NCI-H2196 treated with DMSO at 0.1 percent for 48 hours (cell line): ENCODE data around the gene OR2C3.
"Not testable (repeated sequence)": the region's sequence is repeated elsewhere in the genome, so short reads cannot be mapped to it uniquely, and the experiment has no call there.

Experiments used
- DNase-seq: peaks from one replicate; lab custom pipeline; 2025; ENCODE audit not compliant: unreplicated experiment; lab: John Stamatoyannopoulos, UW

The OR2C3 gene

DNA sequence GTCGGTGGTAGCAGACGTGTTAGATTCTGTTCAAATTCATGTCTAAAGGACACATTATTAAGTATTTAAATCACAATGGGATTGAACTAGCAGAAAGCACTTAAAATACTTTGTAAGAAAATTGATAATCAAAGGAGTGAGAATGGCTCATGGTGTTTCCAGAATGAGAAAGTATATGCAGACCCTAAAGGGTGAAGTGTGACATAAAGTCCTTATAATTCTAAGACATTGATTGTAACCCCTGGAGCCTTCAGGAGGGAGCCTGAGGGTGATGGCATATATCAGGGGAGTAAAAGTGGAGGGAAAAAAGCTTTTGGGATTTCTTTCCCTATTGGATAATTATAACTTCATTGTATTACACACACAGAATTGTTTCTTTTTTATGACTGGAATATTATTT lies at the start of gene OR2C3:
Gene OR2C3, minus strand, starts transcription at position 101 of the 400 bp plus-strand sequence. CDS start 3,929 bp downstream, outside the sequence.
- DNase-seq = no peak

DNA sequence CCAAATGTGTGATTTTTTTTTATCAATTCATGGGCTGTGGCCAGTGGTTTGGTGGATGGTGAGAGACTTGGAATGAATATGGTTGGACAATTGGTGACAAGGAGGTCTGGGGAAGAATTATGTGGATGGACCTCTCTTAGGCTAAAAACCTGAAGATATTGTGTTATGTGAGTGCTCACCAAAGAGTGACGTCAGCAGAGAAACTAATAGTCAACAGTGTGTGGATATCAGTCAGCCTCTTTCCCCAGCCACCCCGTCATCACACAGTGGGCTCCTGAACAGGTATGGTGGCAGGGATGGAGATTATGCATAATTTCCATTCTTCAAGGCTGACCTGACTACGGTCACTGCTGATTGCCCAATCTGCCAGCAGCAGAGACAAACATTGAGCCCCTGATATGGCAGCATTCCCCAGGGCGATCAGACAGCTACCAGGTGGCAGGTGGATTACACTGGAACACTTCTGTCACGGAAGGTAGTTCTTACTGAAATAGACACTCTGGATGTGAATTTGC lies 42.8 kb upstream of the OR2C3 start:
- no peak for DNase-seq

DNA sequence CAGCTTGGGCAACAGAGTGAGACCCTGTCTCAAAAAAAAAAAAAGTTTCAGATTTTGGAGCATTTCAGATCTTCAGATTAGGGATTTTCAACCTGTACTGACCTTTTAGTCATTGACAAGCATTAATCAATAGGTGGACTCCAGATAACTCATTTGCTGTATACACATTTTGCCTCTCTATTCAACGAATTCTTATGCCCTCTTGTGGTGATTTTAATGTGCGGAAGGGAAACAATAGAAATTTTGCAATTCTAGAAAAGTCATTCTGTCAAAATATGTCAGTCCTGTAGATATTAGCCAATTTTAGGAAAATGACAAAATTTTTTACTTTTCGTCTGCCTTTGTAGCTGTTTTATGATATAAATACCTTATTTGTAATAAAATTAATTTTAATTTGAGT lies 40.3 kb upstream of the OR2C3 start:
- no peak for DNase-seq

DNA sequence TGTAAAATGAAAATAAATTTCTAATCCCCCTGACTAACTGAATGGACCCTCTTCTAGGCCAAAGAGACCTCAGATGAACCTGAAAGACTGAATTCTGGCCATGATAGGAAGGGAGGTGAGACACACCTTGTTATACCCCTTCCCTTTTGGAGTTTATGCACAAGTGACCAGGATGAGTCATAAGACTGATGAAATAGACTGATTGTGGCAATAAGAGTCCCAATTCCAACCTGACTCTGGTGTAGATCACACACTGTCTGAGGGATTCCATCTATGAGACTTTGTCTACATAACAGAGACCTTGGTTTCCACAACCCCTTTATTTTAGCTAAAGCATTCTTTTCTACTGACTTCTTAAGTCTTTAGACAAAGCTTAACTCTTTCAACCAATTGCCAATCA lies 38.4 kb upstream of the OR2C3 start:
- no peak for DNase-seq

DNA sequence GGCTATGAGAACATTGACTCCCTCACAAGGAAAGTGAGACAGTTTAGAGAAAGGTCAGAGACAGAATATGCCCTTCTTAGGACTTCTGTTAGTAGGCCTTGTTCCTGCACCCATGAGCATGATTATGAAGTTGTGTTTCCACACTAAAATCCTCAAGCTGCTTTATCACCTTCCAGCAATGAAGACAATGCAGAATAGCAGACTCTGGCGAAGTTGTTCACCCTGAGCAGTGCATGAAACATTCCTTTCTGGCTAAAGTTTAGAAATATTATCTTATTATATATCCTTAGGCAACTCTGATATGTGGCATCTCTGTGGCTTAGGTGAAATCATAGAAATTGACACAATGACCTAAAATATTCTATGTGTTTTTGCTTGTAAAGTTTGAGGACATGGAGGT lies 38.0 kb upstream of the OR2C3 start:
- DNase-seq = no peak

DNA sequence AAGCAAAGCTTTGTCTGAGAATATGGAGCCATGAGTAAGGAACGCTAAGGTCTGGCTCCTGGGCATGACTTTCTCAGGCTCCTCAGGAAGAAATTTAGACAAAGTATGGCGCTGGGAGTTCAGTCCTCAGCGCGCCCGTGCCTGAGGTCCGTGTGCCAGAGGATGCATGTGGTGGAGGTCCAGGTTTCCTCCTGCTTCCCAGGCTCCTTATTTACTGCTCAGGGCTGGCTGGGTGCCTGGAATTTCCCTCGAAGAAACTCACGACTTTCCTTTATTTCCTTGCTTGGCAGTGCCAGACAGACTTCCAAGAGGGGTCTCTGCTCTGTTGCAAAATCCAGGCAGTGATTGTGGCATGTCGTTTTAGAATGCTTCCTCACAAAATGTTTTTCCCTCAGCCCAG lies 26.0 kb upstream of the OR2C3 start:
- no peak for DNase-seq

DNA sequence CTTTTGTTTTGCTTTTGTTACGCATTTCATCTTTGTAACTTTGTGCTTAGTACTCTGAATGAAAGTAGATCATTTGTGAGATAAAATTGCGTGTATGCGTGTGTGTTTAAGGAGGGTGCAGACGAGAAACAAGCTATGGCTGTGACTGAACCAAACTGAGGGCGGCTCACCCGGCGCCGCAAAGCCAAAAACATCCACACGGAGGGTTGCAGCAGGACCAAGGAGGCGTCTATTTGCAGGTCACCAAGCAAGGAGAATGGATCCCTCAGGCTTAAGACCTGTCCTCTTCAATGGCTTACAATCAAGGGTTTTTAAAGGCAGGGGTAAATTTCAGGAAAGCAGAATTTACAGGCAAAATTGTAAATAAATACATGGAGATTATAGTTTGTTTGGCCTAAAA lies 25.5 kb upstream of the OR2C3 start:
- no peak for DNase-seq

DNA sequence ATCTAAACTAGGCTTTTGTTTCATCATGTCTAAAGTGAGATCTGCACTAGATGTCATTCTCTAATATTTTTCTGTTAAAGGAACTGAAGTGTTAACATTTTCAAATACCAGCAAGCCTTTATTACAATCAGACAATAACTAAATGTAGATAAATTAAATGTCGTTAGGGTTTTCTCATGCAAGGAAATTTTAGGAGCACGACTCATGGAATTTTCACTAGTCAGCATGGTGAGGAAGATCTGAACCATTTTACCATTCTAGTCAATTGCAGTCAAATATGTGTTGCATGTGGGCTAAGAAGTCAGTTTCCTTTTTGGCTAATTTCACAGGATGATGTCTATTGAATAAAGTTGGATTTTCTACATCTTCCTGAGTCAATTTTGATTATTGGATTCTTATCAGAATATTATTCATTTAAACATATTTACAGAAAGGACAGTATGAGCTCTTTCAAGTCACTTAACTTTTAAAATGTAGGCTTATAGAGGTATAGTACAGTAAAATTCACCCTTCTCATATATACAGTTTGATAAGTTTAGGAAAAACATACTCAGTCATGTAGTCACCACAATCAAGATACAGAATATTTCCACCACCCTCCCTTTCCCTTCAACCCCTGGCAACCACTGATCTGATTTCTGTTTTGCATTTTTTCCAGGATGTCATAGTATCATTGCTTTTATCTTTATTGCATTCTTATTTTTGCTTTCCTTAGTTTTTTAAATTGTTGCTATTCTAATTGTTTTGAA lies 21.9 kb upstream of the OR2C3 start:
- DNase-seq = no peak

DNA sequence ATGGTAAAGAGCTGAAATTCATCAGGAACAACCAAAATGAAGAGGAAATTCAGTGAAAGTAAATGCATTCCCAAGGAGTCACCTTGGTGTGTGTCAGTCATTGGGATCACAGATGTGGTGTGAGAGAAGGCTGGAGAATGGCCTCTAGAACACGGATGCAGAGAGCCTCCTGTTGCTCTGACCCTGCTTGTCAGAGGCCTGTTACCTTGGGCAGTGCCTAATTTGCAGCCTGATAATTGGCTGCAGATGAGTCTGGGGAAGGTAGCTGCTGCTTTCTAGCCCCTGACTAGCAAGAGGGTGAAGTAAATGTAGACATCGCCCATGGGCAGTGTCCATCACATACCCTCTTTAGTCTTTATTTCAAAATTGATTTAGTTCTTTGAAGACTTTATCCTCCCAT lies 16.0 kb upstream of the OR2C3 start:
- DNase-seq = no peak

DNA sequence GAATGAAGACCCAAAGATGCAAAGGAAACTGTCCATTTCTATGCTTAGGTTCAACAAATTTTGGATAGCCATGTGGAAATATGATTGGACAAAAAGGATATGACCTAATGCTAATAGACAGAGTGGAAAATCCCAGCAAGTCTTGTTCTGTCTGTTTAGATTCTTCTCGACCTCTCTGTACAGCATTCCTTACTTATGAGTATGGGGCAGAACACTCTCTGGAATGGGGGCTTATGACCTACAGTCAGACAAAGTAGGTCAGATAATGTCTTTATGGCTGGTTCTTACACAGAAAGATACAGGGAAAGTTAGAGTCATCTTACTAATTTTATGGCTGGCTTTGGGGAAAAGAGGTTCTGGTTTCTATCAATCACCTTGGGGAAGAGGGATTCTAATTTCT lies 15.5 kb upstream of the OR2C3 start:
- DNase-seq = no peak

DNA sequence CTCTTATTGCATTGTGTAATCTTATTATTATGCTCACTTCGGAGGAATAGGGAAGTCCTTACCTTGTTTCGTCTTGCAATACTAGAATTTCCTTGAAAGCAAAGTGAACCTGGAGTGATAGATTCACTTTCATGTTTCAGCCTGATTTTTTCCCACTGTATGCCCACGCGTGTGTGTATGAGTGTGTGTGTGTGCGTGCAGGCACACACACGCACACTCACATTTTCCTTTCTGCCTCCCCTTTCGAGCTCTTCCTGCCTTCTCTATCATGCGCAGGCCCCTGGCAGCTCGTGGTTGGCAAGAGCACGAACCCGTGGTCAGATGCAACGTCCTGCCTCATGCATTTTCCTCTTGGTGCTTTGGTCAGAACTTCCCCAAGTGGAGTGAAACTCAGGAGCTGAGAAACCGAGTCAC lies 12.5 kb upstream of the OR2C3 start, which contains the start of gene GCSAML:
Gene GCSAML, plus strand, starts transcription at position 366 of the 414 bp plus-strand sequence. CDS start 58 bp downstream, outside the sequence.
- no peak for DNase-seq

DNA sequence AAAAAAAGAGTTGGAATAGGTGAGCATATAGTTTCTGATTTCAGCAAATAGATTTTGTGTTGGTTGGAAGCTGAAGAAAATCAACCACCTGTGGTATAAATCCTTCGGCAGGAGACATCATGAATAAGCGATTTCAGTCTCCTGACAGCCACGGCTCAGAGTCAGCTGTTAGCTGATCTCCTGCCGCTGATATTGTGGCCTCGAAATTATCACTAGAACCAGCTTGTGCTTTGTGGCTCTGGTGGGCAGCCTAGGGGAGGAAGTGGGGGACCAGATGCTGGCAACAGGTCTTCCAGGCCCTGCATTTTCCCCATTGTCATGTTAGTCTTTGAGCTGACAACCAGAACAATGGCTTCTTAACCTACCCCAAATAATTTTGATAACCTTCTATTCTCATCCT lies 11.9 kb upstream of the OR2C3 start:
- DNase-seq = no peak

DNA sequence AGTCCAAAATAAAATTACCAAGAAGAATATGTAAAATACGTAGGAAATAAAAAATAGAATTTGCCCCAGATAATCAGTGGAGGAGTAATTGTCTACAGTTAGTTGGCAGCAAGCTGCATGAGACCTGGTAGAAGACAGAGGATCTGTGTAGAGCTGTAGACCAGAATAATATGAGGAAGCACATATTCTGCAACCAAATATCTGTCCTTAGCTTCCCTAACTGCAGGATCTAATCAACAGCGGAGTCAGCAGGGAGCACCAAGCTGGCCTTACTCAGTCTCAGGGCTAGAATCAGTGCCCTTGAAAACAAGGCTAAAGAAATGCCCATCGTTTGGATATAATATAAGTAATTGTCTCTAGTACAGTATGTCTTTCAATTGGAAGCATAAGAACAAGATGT lies 6.6 kb upstream of the OR2C3 start:
- no peak for DNase-seq

DNA sequence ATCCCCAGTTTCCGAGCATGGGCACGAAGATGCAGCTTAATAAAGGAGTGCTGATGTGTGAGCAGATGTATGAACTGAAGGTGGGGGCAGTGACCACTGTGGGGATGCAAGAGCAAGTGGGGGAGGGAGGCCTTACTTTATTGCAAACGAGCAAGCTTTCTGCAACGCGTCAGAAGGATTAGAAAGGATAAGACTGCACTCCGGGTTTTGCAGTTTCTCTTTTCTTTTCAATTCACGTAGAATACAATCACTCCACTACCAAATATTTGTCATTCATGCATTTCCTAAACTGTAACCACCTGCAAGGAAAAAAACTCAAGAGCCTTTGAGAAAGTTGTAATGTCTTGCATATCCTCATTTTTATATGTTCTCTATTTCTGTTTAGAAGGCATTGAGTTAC lies 4.3 kb upstream of the OR2C3 start:
- no peak for DNase-seq

DNA sequence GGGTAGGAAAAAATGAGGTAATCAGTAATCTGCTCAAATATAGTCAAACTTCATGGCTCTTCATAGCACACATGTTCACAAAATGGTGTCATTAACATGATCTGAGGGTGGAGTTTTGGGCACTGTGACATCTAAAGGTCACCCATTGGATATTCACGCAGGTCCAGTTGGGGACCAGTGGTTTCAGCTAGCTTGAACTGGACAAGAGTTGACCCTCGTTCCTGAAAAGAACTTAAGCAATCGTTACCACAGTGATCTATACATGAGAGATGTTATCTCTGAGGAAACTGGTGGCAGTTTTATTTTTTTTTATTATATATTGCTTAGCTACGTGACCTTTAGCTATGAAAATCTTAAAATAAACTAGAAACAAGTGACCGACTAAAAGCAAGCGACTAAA lies 3.0 kb upstream of the OR2C3 start:
- no peak for DNase-seq

DNA sequence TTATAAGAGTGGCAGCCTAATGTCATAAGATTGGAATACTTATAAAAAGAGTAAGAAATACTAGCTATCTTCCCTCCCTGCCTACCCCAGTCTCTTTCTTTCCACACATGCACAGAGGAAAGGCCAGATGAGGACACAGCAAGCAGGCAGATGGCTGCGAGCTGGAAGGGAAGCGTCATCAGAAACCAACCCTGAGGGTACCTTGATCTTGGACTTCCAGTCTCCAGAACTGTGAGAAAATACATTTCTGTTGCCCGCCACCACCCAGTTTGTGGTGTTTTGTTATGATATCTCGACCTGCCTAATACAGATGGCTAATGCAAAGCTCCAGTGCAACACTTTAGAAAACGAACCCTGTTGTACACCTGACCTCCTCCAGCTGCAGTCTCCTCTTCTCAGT lies 2.3 kb upstream of the OR2C3 start:
- DNase-seq = no peak

DNA sequence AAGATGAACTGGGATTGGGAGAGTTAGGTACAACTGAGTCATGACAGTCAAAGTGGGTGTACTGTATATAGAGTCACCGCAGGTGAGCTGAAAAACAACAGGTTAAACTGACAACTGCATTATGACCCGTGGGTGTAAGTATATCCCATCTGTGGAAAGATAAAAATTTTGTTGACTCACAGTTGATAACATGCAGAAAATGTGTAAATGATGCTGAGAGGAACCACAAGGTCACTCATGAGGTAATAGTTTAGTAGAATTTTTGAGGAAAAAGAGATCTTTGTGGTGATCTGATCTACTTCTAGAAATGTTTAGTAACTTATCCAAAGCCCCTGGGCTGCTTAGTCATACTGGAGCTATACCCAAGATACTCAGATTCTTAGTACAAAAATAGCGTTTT lies 838 bp downstream of the OR2C3 start:
- DNase-seq = no peak

DNA sequence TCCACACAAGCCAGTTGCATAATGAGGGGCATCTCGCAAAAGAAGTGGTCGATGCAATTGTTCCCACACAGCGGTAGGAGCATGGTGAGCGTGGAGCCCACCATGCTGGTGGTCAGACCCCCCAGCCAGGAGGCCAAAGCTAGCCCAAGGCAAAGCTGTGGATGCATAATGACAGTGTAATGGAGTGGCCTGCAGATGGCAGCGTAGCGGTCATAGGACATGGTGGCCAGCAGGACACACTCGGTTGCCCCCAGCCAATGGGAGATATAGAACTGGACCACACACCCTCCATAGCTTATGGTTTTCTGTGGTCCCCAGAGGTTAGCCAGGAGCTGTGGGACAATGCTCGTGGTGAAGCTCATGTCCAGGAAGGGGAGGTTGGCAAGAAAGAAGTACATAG lies 4.3 kb downstream of the OR2C3 start:
- no peak for DNase-seq

DNA sequence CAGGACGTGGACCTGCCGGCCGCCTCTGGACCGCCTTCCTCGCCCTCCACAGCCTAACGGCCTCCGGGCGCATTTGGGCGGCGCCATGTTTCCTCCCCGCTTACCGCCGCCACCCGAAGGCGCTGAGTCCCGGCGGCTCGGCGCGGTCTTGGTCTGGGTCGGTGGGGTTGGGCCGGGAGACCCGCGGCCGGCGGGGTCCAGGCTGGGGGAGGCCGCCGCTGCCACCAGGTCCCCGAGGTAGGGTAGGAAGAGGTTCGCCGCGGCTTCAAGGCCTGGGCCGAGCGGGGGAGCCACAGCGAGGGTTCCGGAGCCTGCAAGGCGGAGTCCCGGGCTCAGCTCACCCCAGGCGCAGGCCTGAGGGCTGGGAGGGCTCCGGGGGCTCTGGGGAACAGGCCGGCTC lies 5.5 kb downstream of the OR2C3 start:
- DNase-seq = no peak

DNA sequence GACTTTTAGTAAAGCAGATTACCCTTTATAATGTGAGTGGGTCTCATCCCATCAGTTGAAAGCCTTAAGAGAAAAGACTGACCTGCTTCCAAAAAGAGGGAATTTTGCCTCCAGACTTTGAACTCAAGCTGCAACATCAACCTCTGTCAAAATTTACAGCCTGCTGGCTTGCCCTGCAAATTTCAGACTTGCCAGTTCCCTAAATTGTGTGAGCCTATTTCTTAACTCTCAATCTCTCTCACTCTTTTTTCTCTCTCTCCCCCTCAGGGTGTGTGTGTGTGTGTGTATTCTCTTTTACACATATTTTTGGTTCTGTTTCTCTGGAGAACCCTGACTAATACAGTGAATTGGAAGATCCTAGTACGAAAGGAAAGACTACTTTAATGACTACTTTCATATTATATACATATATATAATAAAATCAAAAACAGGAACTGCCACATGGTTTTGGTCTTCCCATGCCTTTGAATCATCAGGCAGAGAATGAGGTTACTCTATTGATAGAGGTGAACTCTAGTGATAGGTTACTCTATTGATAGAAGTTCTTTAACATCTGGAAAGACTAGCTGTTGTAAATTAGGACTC lies 6.4 kb downstream of the OR2C3 start:
- DNase-seq = no peak

DNA sequence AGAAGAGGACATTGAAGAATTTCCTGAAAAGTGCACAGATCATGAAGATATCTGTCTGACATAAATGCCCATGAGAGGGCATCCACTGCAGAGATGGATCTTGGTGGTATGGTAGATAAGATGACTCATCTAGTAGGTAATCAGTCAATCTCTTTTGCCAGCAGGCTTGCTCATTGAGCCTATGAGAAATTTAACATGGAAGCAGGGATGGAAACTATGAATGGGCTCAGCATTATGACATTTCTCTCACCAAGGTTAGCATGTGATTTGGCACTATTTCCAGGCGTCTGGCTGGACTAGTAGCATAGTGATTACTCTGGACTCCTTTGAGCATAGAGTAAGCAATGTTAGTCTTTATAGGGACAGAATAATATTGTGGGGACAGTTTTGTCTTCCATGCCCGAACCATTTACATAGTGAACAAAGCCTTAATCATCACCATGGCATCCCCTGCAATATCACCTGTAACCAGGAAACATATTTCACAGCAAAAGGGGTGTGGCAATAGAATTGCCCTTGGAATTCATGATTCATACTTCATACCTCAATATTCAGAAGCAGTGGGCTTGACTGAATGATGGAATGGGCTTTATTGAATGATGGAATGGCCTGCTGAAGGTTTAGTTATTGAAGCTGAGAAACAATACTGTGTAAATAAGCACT lies 7.3 kb downstream of the OR2C3 start:
- no peak for DNase-seq

DNA sequence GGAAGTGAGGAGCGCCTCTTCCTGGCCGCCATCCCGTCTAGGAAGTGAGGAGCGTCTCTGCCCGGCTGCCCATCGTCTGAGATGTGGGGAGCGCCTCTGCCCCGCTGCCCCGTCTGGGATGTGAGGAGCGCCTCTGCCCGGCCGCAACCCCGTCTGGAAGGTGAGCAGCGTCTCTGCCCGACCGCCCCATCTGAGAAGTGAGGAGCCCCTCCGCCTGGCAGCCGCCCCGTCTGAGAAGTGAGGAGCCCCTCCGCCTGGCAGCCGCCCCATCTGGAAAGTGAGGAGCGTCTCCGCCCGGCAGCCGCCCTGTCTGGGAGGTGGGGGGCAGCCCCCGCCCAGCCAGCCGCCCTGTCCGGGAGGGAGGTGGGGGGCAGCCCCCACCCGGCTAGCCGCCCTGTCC lies 14.4 kb downstream of the OR2C3 start:
- DNase-seq = not testable (repeated sequence)
